OCI-LY7 (cell line): ENCODE results near the gene ZBTB40.

Source experiments
- CTCF ChIP-seq: fragments of 200-600 bp; sonication (generic); conservative IDR thresholded peaks from 2 replicates; pipeline ENCODE4 v1.5.1; 2014; ENCODE audit warnings: mild to moderate bottlenecking, antibody characterized with exemption, low read length, moderate library complexity, mixed read lengths
- EZH2phosphoT487 ChIP-seq: fragments of 200-600 bp; sonication (generic); IDR thresholded peaks from 2 replicates; pipeline ENCODE4 v1.6.1; 2018; ENCODE audit warnings: low read depth, borderline replicate concordance, mild to moderate bottlenecking, mixed run types, antibody characterized with exemption, low read length, moderate library complexity, mixed read lengths

GRCh38 chr1:22418312-22418711, 33.3 kb upstream of the ZBTB40 start:
- TF ChIP-seq EZH2phosphoT487 (no peak), CTCF (no peak)
